GM18499 (cell line): ENCODE measurements around the gene CDH10.

Source experiments
- ATAC-seq: cut with Tn5 transposase; IDR thresholded peaks from one replicate; pipeline ENCODE4 v1.9.1; 2021; ENCODE audit warnings: moderate number of reproducible peaks; ENCODE audit not compliant: insufficient read depth, unreplicated experiment

The CDH10 gene

GRCh38 chr5:24644761-24645160, at the start of gene CDH10:
Gene CDH10 (minus strand): TSS chr5:24644978. CDS start chr5:24593490, 51,488 bp downstream.
- no peak for ATAC-seq

DNA sequence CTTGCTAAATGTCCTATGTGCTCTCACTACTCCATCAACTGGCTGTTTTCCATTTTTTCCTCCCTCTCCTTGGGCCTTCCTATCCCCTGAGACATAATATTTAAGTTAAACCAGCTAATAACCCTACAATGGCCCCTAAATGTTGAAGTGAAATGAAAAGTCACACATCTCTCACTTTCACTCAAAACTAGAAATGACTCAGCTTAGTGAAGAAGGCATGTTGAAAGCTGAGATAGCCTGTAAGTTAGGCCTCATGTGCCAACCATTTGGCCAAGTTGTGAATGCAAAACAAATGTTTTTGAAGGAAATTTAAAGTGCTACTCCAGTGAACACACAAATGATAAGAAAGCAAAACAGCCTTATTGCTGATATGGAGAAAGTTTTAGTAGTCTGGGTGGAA, 48.8 kb upstream of the CDH10 start:
- no peak for ATAC-seq

GRCh38 chr5:24691074-24691473, 46.3 kb upstream of the CDH10 start:
- no peak for ATAC-seq

DNA sequence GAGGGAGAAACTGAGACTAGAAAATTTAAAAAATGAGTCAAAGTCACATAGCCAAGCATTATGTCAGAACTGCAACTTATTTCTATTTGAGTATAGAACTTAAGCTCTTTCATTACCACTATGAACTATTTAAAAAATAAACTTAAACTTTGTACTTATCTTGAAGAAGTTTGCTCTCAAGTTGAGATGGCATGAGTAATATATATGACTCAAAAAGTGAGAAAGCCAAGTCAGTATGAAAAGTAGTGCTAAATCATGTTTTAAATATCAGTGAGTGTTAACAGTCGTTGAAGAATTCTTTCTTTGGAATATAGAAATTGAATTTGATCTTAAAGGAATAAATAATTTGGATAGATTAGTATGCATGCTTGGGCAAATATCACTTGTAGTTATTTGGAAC, 36.3 kb upstream of the CDH10 start:
- ATAC-seq = no peak

GRCh38 chr5:24668050-24668449, 23.3 kb upstream of the CDH10 start:
- ATAC-seq = no peak

DNA sequence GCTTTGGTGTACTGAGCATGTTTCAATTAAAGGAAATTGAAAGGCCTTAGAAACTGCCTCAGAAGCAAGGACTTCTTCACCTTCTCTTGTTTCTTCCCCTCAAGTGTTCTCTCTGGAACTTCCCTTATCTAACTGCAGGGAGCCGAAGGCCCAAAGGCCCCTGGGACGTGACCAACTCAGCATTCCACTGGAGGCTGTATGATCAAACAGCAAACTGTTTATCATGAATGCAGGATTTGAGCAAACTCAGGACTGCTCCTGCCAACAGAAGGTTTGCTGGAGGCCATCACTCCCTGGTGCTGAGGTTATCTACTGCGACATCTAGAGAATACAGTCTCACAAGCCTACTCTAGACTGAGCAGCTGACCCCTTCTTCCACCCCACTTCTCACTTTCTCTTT, 4.8 kb upstream of the CDH10 start:
- ATAC-seq = no peak

DNA sequence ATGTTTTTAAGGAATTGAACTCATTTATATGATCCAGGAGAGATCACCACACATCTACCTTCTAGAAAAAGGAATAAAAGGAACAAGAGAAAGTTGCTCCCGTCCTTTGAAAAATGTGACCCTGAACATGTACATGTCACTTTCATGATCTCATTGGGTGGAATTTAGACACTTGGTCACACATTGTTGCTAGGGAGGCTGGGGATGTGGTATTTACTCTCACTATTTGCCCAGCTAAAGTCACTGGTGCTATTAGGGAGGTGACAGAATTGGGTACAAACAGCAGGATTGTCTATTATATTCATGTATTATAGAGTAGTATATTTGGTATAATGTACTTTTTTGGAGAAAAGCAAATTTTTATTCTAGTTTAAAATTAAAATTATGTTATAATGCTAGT, 2.1 kb upstream of the CDH10 start:
- ATAC-seq = no peak

DNA sequence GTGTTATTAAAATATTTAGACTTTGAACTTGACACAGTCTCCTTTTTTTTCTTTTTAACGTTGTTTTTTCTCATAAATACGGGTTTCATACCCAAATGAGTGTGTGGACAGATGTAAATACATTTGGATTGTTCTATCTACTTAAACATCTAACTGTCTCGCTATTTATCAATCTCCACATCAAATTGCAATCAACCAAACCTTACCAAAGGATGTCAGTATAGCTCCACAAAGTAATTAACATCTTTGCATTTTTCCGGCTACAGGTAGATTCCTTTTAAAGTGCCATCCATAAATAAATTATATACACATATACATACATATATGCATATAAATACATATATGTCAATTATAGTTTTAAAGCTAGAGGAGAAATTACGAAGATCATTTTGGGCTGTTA, 705 bp upstream of the CDH10 start:
- ATAC-seq = no peak

GRCh38 chr5:24643880-24644279, 898 bp downstream of the CDH10 start:
- ATAC-seq = no peak

DNA sequence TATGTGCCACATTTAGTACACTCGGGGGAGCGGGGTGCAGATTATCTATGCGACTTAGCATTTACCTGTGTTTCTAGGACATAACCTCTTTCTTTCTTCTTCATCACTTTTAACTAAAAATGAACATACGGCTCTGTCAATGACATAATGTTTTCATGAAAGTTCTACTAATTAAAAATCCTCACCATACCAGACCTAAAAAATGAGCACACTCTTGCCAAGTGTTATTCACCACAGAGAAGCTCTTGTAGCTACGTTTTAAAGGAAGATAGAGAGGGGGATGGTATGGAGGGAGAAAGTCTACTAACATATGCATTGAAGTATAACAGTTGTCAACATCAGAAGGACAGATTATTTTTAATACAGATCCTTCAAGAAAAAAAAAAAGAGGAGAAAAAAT, 1.6 kb downstream of the CDH10 start:
- no peak for ATAC-seq

DNA sequence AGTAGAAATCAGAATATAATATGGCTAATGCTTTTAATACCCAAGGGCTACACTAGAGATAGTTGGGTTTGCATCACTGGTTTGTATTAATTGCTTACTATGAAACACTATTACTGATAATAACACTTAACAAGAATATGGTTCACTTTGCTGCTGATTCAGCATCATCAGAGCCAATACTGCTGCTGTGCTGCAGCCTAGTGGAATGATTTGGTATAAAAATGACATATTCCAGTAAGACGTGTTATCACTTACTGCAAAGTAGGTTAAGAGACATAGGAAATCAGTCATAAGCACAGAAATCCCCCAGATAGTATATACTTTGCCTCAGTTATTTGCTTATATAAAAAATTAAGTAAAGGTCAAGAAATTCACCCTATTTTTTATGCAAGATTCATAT, 2.8 kb downstream of the CDH10 start:
- no peak for ATAC-seq

GRCh38 chr5:24635209-24635608, 9.6 kb downstream of the CDH10 start:
- ATAC-seq = no peak

DNA sequence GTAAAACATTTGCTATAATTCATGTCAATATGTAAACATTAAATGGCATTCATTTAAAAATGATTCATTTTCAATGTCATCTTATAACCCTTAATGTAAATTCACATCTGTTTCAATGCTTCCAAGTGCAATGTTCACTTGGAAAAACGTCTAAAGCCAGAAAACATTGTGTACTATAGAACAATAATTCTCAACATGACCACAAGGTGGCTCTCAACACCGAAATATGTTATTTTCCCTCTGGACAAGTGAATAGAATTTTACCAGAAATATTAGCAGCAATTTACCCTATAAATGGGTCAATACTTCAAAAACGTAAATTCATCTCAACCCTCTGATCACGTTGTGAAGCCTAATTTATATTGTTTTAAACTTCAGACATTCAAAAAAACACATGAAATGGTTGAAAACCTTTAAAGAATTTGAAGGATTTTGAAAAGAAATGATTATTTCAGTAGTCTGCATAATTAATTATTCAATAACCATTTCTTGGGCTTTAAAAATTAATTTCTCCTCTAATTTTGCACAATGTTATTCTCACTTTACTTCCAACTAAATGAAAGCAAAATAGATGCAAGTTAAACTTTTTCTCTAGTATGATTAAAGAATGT, 11.0 kb downstream of the CDH10 start:
- no peak for ATAC-seq

DNA sequence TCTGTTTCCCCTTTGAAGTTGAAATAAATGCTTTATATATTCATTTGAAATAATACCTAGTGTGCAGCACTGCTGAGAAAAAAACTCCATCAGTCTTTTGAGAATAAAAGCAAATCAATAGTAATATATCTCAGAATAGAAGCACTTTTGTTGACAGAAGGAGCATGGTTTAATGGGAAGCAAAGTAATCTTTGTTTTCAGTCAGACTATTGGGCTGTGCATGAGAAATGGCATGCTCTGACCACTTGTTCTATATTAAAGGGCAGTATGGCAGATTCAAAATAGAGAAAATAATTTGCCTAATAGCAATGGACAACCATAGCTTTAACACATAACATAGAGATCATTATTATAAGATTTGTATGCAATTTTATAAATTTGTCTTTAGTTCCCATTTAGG, 12.4 kb downstream of the CDH10 start:
- ATAC-seq = no peak

- ATAC-seq = no peak
Observed at GRCh38 chr5:24630918-24631317, 13.9 kb downstream of the CDH10 start.

DNA sequence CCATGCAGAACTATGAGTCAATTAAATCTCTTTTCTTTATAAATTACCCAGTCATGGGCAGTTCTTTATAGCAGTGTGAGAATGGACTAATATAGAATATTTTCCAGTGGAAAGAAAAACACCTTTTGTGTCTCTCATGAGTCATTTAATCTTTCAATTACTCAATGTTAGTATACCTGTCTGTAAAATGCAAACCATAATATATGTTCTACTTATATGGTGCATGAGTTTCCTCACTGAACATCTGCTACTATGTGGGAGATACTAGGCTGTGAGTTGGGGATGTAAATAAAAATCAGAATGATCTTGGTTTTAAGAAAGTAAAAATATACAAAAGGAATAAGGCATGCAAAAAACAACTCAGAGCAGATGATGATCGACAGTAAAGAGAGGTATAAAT, 15.0 kb downstream of the CDH10 start:
- ATAC-seq = no peak

DNA sequence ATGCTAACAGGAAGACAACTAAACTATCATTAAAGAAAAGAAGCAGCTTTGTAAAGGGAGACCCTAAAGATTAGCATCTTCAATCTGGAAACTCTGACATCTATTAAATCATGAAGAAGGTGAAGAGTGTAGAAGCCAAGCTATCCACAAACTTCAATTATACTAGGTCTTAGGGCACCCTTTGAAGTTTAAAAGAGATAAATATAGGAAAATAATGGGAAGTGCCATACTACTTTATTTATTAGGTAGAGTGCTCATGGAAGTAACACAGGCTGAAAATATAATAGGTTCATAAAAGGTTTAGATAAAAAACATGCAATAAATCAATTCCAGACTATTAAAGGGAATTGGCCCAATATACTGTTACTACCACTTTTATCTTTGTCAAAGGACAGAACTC, 19.9 kb downstream of the CDH10 start:
- ATAC-seq = no peak

GRCh38 chr5:24623624-24624023, 21.2 kb downstream of the CDH10 start:
- ATAC-seq = no peak

DNA sequence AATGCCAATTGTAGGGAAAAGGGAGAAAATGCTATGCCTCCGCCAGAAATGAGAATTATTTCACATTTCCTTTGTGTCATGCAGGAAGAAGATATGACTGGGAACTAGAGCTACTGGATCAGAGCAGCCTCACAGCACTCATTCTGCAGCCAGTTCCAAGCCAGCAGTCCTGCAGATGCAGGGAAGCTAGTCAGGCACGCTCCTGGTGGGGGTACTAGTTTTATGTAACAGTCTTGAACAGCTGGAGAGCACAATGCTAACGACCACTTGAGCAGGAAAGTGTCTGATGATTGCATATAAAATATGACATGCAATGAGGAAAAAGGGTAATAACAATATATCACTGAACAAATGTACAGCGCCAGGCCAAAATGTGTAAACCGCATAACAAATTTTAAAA, 21.7 kb downstream of the CDH10 start:
- ATAC-seq = no peak

- ATAC-seq = no peak
Observed at GRCh38 chr5:24621792-24622191, 23.0 kb downstream of the CDH10 start.

DNA sequence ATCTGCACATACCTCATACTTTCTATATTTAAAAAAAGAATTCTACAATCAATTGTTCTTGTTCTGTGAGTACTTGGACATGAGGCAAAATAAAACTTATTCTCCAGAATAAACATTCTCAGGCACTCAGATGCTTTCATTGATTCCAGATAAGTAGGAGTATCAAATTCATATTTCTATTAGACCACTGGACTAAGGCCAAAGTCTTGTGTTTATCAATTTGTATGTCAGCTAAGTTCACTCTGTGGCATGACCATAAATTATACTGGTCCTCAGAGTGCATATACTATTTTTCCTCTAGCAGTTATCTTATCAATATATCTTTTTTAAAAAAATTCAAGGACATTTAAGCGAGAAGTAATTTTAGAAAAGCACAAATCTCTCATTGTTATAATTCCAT, 28.2 kb downstream of the CDH10 start:
- no peak for ATAC-seq

DNA sequence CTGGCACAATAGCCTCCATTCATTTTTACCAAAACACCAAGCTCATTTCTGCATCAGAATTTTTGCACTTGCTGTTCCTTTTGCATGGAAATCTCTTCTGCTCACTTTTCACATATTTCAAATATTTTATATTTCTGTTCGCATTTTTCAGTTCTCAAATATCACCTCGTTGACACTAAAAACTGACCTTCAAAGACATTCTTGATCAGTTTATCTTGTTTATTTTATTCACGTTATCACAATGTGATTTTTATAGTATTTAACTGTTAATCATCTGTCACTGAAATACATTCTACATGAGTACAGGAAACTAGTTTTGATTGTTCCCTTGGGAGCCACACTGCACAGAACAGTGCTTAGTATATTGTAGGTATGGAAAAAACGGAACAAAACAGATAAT, 29.6 kb downstream of the CDH10 start:
- ATAC-seq = no peak

- ATAC-seq = no peak
Observed at GRCh38 chr5:24609706-24610105, 35.1 kb downstream of the CDH10 start.
